HL-60/S4 (cell line): ENCODE data around the gene ACADM.
"Not testable (repeated sequence)": the region's sequence is repeated elsewhere in the genome, so short reads cannot be mapped to it uniquely, and the experiment has no call there.

Experiments
- in situ Hi-C: fragments of 300-500 bp; cut with MboI; formaldehyde crosslinking; loops from 2 replicates; pipeline ENCODE4 v1.14.3; 2022; ENCODE audit warnings: low sequenced_read_pairs

ACADM gene

GRCh38 chr1:75733661-75734060 is 9.2 kb downstream of the ACADM start:
- in situ Hi-C loops: no loop called here

GRCh38 chr1:75736016-75736415 is 11.5 kb downstream of the ACADM start:
- in situ Hi-C loops: no loop called here

- in situ Hi-C loops: no loop called here
Measured at GRCh38 chr1:75742047-75742625, 17.6 kb downstream of the ACADM start.

- in situ Hi-C loops: no loop called here
Measured at GRCh38 chr1:75745276-75745675, 20.8 kb downstream of the ACADM start.

GRCh38 chr1:75757210-75757609 is 32.7 kb downstream of the ACADM start:
- in situ Hi-C loops: not testable (repeated sequence)

- in situ Hi-C loops: not testable (repeated sequence)
Measured at GRCh38 chr1:75758543-75758942, 34.0 kb downstream of the ACADM start.

- in situ Hi-C loops: no loop called here
Measured at GRCh38 chr1:75764057-75764655, 39.6 kb downstream of the ACADM start.

GRCh38 chr1:75765697-75766355 is 41.3 kb downstream of the ACADM start:
- in situ Hi-C loops: no loop called here

GRCh38 chr1:75768016-75768415 is 43.5 kb downstream of the ACADM start:
- in situ Hi-C loops: no loop called here

GRCh38 chr1:75770761-75771160 is 46.3 kb downstream of the ACADM start:
- in situ Hi-C loops: no loop called here

GRCh38 chr1:75771978-75772377 is 47.5 kb downstream of the ACADM start:
- in situ Hi-C loops: no loop called here

GRCh38 chr1:75777812-75778211 is 53.3 kb downstream of the ACADM start:
- in situ Hi-C loops: not testable (repeated sequence)

GRCh38 chr1:75778694-75779093 is 54.2 kb downstream of the ACADM start:
- in situ Hi-C loops: not testable (repeated sequence)

GRCh38 chr1:75780183-75780582 is 55.7 kb downstream of the ACADM start:
- in situ Hi-C loops: not testable (repeated sequence)

GRCh38 chr1:75783920-75784319 is 59.4 kb downstream of the ACADM start:
- in situ Hi-C loops: not testable (repeated sequence)

- in situ Hi-C loops: no loop called here
Measured at GRCh38 chr1:75785320-75785982, 60.9 kb downstream of the ACADM start.

GRCh38 chr1:75785983-75786853 is 61.7 kb downstream of the ACADM start, which contains the start of gene RABGGTB:
TSS of gene RABGGTB (plus strand) at chr1:75786256. CDS start at chr1:75786272, 16 bp downstream.
- in situ Hi-C loops: no loop called here

- in situ Hi-C loops: no loop called here
Measured at GRCh38 chr1:75786901-75787493, 62.5 kb downstream of the ACADM start.

GRCh38 chr1:75787524-75787923 is 63.0 kb downstream of the ACADM start:
- in situ Hi-C loops: no loop called here

- in situ Hi-C loops: no loop called here
Measured at GRCh38 chr1:75789988-75790387, 65.5 kb downstream of the ACADM start.
